ENCODE measurements around the gene ARNT2. TPM values are rescaled to one million over a fixed set of nuclear protein-coding genes. Genes with fewer than 3 reads are reported as not detected.

The ARNT2 gene
- total and polyA plus RNA-seq, 12 donors: 2.0 to 6.4 (median 3.5) TPM

DNA sequence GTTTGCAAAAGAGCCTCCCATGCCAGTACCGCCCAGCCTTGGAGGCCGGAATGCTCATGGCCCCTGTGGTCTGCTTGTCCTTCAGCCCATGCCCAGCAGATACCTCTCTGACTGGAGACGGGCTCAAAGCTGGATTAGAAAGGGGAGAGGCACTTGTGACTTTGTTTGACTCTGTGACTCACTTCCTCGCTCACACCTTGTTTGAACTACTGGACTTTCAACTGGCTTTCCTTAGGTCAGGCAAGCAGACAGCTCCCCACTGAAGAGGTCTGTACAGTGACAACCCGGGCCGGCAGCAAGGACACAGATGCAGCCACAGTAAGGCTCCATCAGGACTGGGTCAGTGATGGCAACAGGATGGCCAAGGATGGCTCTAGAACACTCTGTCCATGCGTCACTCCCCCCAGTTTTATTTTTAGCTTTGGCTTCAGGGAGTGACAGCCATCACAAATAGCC, 192.4 kb downstream of the ARNT2 start:
- no peak overlapping the region for H3K4me3 ChIP-seq
- DNase-seq: no peak
- H3K27me3 ChIP-seq: no peaks in the 10 kb centered on the region
- H3K36me3 ChIP-seq (replicated peaks in 1 of 2): no peaks in the 10 kb centered on the region
- H3K9me3 ChIP-seq (replicated peaks in 1 of 3): no peaks in the 10 kb centered on the region
- TF ChIP-seq, protein P1, sequence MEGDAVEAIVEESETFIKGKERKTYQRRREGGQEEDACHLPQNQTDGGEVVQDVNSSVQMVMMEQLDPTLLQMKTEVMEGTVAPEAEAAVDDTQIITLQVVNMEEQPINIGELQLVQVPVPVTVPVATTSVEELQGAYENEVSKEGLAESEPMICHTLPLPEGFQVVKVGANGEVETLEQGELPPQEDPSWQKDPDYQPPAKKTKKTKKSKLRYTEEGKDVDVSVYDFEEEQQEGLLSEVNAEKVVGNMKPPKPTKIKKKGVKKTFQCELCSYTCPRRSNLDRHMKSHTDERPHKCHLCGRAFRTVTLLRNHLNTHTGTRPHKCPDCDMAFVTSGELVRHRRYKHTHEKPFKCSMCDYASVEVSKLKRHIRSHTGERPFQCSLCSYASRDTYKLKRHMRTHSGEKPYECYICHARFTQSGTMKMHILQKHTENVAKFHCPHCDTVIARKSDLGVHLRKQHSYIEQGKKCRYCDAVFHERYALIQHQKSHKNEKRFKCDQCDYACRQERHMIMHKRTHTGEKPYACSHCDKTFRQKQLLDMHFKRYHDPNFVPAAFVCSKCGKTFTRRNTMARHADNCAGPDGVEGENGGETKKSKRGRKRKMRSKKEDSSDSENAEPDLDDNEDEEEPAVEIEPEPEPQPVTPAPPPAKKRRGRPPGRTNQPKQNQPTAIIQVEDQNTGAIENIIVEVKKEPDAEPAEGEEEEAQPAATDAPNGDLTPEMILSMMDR (IDR thresholded peaks at IDR 0.05): no peak
- TF ChIP-seq POLR2A (IDR thresholded peaks at IDR 0.05): no peak
- no peak overlapping the region for H3K27ac ChIP-seq
- H3K4me1 ChIP-seq (replicated peaks in 1 of 2): no peaks in the 10 kb centered on the region
- intact Hi-C loops (cut with DNase I): no loop called here
- WGBS, 4 donors: 92 to 95% (median 93%) methylated on average over 7 of the region's 7 CpGs

DNA sequence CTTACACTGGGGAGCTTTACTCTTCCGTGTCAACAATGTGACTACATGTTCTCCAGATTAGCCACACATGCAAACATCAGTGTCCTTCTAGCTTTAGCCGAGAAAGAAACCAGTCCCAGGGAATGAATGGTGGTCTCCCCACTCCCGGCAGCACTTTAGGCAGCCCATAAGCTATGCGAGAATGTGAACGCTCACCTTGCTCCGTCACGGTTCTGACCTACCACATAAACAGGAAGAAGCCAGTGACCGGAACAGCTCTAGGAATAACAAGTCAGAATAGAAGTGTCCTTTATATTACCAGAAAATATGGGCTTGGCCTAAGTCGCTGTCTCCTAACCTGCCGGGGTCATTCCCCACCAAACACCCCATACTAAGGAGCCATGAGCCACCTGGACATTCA, 192.9 kb downstream of the ARNT2 start:
- Histone ChIP-seq H3K27ac (no peak overlapping the region), H3K4me1 (replicated peaks in 1 of 2) (no peaks in the 10 kb centered on the region), H3K27me3 (no peaks in the 10 kb centered on the region), H3K4me3 (no peak overlapping the region), H3K9me3 (replicated peaks in 1 of 3) (no peaks in the 10 kb centered on the region), H3K36me3 (replicated peaks in 1 of 2) (no peaks in the 10 kb centered on the region)
- 91 to 95% (median 92%) methylated on average over 10 of the region's 10 CpGs for WGBS, 4 donors
- DNase-seq: peak in 1 of 7 donors; percentile 13
- TF ChIP-seq POLR2A (IDR thresholded peaks at IDR 0.05): no peak
- TF ChIP-seq, protein P1 (IDR thresholded peaks at IDR 0.05): no peak
- intact Hi-C loops (cut with DNase I): no loop called here

DNA sequence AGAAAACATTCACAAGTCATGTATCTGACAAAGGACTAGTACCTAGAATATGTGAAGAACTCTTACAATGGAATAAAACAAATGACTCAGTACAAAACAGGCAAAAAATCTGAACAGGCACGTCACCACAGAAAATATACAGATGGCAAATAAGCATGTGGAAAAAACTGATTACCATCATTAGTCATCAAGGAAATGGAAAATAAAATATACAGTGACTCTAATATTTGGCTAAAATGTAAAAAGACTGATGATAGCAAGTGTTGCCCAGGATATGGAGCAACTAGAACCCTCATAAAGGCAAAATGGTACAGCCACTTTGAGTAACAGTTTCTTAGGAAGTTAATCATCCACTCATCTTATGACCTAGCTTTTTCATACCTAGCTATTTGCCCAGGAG, 195.2 kb downstream of the ARNT2 start:
- intact Hi-C loops (cut with DNase I): no loop called here
- no peak overlapping the region for H3K27ac ChIP-seq
- 27 to 44% (median 42%) methylated on average over 1 of the region's 1 CpG for WGBS, 4 donors
- H3K36me3 ChIP-seq (replicated peaks in 1 of 2): no peaks in the 10 kb centered on the region
- no peak for DNase-seq
- no peaks in the 10 kb centered on the region for H3K27me3 ChIP-seq
- no peak for TF ChIP-seq POLR2A (IDR thresholded peaks at IDR 0.05)
- TF ChIP-seq, protein P1 (IDR thresholded peaks at IDR 0.05): no peak
- no peaks in the 10 kb centered on the region for H3K9me3 ChIP-seq (replicated peaks in 1 of 3)
- H3K4me3 ChIP-seq: no peak overlapping the region
- H3K4me1 ChIP-seq (replicated peaks in 1 of 2): no peaks in the 10 kb centered on the region

DNA sequence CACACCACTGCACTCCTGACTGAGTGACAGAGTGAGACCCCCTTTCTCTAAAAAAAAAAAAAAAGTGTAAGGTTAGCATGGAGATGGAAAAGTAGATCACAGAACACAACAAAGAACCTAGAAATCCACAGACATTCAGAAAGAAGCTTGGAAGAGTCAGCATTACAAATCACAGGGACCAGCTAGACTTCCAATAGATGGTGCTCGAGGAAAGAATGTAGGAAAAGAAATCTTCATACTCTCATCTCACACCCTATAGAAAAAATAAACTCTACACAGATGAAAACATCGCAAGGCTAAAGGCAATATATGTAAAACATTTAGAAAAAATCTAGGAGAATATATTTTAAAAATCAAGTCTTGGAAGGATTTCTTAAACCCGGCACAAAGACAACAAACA, 196.4 kb downstream of the ARNT2 start:
- Histone ChIP-seq H3K27me3 (no peaks in the 10 kb centered on the region), H3K36me3 (replicated peaks in 1 of 2) (no peaks in the 10 kb centered on the region), H3K9me3 (replicated peaks in 1 of 3) (no peaks in the 10 kb centered on the region), H3K27ac (no peak overlapping the region), H3K4me1 (replicated peaks in 1 of 2) (no peaks in the 10 kb centered on the region), H3K4me3 (no peak overlapping the region)
- DNase-seq: no peak
- WGBS, 4 donors: 78 to 88% (median 84%) methylated on average over 3 of the region's 3 CpGs
- intact Hi-C loops (cut with DNase I): no loop called here
- TF ChIP-seq, protein P1 (IDR thresholded peaks at IDR 0.05): no peak
- no peak for TF ChIP-seq POLR2A (IDR thresholded peaks at IDR 0.05)
